Tibial nerve (tissue), 4 donors: ENCODE results near the gene FLII. TPM values are rescaled to one million over a fixed set of nuclear protein-coding genes. Genes with fewer than 3 reads are reported as not detected.

Experiments used
- DNase-seq, 2 donors: peaks; one replicate each; pipeline ENCODE4 v3.0.0-alpha.2; 2019; ENCODE audit warnings: low spot score in 2 of 2
- H3K27ac ChIP-seq, 4 donors: fragments of 200-600 bp; sonication (generic) in 3 of 4; one replicate each; pipeline ENCODE4 v1.5.1; 2017 to 2019; ENCODE audit warnings: mild to moderate bottlenecking in 1 of 4
- H3K27me3 ChIP-seq, 2 donors: fragments of 200-600 bp; sonication (generic) in 1 of 2; one replicate each; pipeline versions ENCODE4 v1.5.1 to v1.6.0; 2017 to 2019
- H3K36me3 ChIP-seq, 3 donors: fragments of 200-600 bp; sonication (generic); one replicate each; pipeline ENCODE4 v1.5.1; 2018 to 2019
- H3K4me1 ChIP-seq, 4 donors: fragments of 200-600 bp; sonication (generic) in 3 of 4; one replicate each; pipeline ENCODE4 v1.5.1; 2017 to 2019
- H3K4me3 ChIP-seq, 4 donors: fragments of 200-600 bp; sonication (generic) in 3 of 4; one replicate each; pipeline ENCODE4 v1.5.1; 2017 to 2019; ENCODE audit warnings: mild to moderate bottlenecking in 1 of 4, moderate library complexity in 1 of 4
- H3K9me3 ChIP-seq, 4 donors: fragments of 200-600 bp; sonication (generic) in 3 of 4; one replicate each; pipeline ENCODE4 v1.5.1; 2017 to 2019
- CTCF ChIP-seq, 5 experiments: fragments of 200-600 bp in 3 of 5; fragments of 450-650 bp in 2 of 5; sonication (generic) in 3 of 5; IDR thresholded peaks; one replicate each; pipeline ENCODE4 v1.5.1; 2016 to 2019; ENCODE audit warnings: antibody characterized with exemption in 5 of 5, mild to moderate bottlenecking in 3 of 5, moderate library complexity in 2 of 5
- EP300 ChIP-seq, 2 donors: sonication (generic); formaldehyde crosslinking; IDR thresholded peaks; one replicate each; pipeline ENCODE4 v1.6.1; 2017; ENCODE audit warnings: antibody characterized with exemption in 2 of 2, mild to moderate bottlenecking in 1 of 2
- POLR2A ChIP-seq, 2 donors: fragments of 450-650 bp; IDR thresholded peaks; one replicate each; pipeline ENCODE4 v1.6.1; 2017; ENCODE audit warnings: antibody characterized with exemption in 2 of 2, mild to moderate bottlenecking in 2 of 2, moderate library complexity in 2 of 2
- WGBS, 2 donors: methylation state at CpG; one replicate each; pipeline ENCODE4 v1.1.5; 2018; 5-methylcytosine and 5-hydroxymethylcytosine counted together
- total RNA-seq, 4 donors: library from RNA; depleted of rRNA; stranded (reverse); fragments of >200 nt; gene quantifications; one replicate each; pipeline ENCODE4 v1.1.0, GENCODE V29; 2016

FLII gene
- total RNA-seq, 4 donors from 2014 or later, result 284 to 466 (median 335) TPM

GRCh38 chr17:18277076-18277475 is 18.5 kb upstream of the FLII start:
- Histone ChIP-seq H3K4me1 (no peaks in the 10 kb centered on the region), H3K9me3 (no peaks in the 10 kb centered on the region), H3K27me3 (no peaks in the 10 kb centered on the region), H3K36me3 (peaks cover 9 to 92% (median 22%) of the 10 kb centered on the region in 3 donors), H3K4me3 (no peak overlapping the region), H3K27ac (no peak overlapping the region)
- DNase-seq, result no peak
- TF ChIP-seq POLR2A (IDR thresholded peaks at IDR 0.05) (no peak), EP300 (IDR thresholded peaks at IDR 0.05) (no peak), CTCF (IDR thresholded peaks at IDR 0.05) (no peak)
- 96 to 100% methylated on average over 1 of the region's 1 CpG for WGBS, 2 donors

- WGBS, 2 donors, result 81 to 89% methylated on average over 10 to 14 of the region's 14 CpGs
Measured at GRCh38 chr17:18270046-18270931, 11.8 kb upstream of the FLII start.

GRCh38 chr17:18267927-18268711 is 9.6 kb upstream of the FLII start:
- Histone ChIP-seq H3K27me3 (no peaks in the 10 kb centered on the region), H3K9me3 (no peaks in the 10 kb centered on the region), H3K4me3 (no peak overlapping the region), H3K27ac (no peak overlapping the region), H3K36me3 (peaks cover 0 to 65% (median 10%) of the 10 kb centered on the region in 3 donors), H3K4me1 (peaks cover 0 to 4% (median 0%) of the 10 kb centered on the region in 4 donors)
- WGBS, 2 donors, result 42 to 48% methylated on average over 14 of the region's 14 CpGs
- TF ChIP-seq EP300 (IDR thresholded peaks at IDR 0.05) (no peak), CTCF (IDR thresholded peaks at IDR 0.05) (no peak), POLR2A (IDR thresholded peaks at IDR 0.05) (no peak)
- DNase-seq, result no peak

More at GRCh38 chr17:18270046-18270931, 11.8 kb upstream of the FLII start:
- H3K4me1 ChIP-seq, result peaks cover 0 to 4% (median 0%) of the 10 kb centered on the region in 4 donors
- TF ChIP-seq EP300 (IDR thresholded peaks at IDR 0.05) (no peak), POLR2A (IDR thresholded peaks at IDR 0.05) (no peak), CTCF (IDR thresholded peaks at IDR 0.05) (no peak)
- H3K36me3 ChIP-seq, result peaks cover 3 to 62% (median 6%) of the 10 kb centered on the region in 3 donors
- no peaks in the 10 kb centered on the region for H3K9me3 ChIP-seq
- no peak overlapping the region for H3K27ac ChIP-seq
- no peaks in the 10 kb centered on the region for H3K27me3 ChIP-seq
- DNase-seq, result no peak
- no peak overlapping the region for H3K4me3 ChIP-seq

- Histone ChIP-seq H3K27me3 (no peaks in the 10 kb centered on the region), H3K27ac (no peak overlapping the region), H3K36me3 (peaks cover 0 to 63% (median 10%) of the 10 kb centered on the region in 3 donors), H3K4me1 (peaks cover 0 to 9% (median 2%) of the 10 kb centered on the region in 4 donors), H3K4me3 (no peak overlapping the region), H3K9me3 (no peaks in the 10 kb centered on the region)
- TF ChIP-seq EP300 (IDR thresholded peaks at IDR 0.05) (no peak), POLR2A (IDR thresholded peaks at IDR 0.05) (no peak), CTCF (IDR thresholded peaks at IDR 0.05) (no peak)
- 80 to 88% methylated on average over 10 of the region's 10 CpGs for WGBS, 2 donors
- no peak for DNase-seq
Measured at GRCh38 chr17:18267366-18267765, 8.8 kb upstream of the FLII start.
